Measurements from ENCODE around the gene LIN9. TPM values are rescaled to one million over a fixed set of nuclear protein-coding genes. Genes with fewer than 3 reads are reported as not detected.
"Not testable (repeated sequence)": the region's sequence is repeated elsewhere in the genome, so short reads cannot be mapped to it uniquely, and the experiment has no call there.

LIN9 gene
- polyA plus RNA-seq, 2 donors: 2.0 to 2.1 TPM

DNA sequence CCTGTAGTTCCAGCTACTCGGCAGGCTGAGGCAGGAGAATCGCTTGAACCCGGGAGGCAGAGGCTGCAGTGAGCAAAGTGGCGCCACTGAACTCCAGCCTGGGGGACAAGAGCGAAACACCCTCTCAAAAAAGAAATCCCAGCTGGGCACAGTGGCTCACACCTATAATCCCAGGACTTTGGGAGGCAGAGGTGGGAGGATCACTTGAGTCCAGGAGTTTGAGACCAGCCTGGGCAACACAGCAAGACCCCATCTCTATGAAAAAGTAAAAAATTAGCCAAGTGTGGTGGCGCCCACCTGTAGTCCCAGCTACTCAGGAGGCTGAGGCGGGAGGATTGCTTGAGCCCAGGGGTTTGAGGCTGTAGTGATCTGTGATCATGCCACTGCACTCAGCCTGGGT lies 56.1 kb downstream of the LIN9 start:
- H3K27ac ChIP-seq (ENCODE audit: low read depth in 2 of 2, low read length in 1 of 2); H3K36me3 ChIP-seq (ENCODE audit: control insufficient read depth in 2 of 2, insufficient read depth in 2 of 2, low read length in 1 of 2); H3K9me3 ChIP-seq (ENCODE audit: control insufficient read depth in 2 of 2, insufficient read depth in 1 of 2, low read depth in 1 of 2, low read length in 1 of 2); H3K27me3 ChIP-seq (ENCODE audit: control insufficient read depth in 1 of 2, insufficient read depth in 2 of 2, low read length in 2 of 2); H3K4me1 ChIP-seq (ENCODE audit: control insufficient read depth in 2 of 2, insufficient read depth in 2 of 2, low read length in 1 of 2); H3K4me3 ChIP-seq (ENCODE audit: low read depth in 1 of 2, low read length in 2 of 2): not testable (repeated sequence)
- 98 to 99% methylated on average over 7 of the region's 7 CpGs for WGBS, 2 donors

DNA sequence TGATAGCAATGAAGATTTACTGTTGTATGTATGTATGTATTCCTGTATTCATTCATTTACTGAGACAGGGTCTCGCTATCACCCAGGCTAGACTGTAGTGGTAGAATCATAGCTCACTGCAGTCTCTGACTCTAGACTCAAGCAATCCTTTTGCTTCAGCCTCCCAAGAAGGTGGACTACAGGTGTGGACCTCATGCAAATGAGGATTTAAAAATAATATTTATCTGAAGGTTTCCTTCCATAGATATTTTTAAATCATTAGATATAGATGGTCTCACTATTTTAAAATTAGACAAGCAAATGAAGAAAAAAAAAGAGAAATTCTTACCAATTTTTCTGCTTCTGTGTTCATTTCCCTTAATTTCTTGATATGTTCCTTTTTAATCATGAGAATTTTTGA lies 58.5 kb downstream of the LIN9 start:
- no peak overlapping the region for H3K4me3 ChIP-seq (ENCODE audit: low read depth in 1 of 2, low read length in 2 of 2)
- H3K27ac ChIP-seq (ENCODE audit: low read depth in 2 of 2, low read length in 1 of 2): no peak overlapping the region
- 98 to 100% methylated on average over 1 of the region's 1 CpG for whole genome bisulfite sequencing, 2 donors
- no peaks in the 10 kb centered on the region for H3K4me1 ChIP-seq (ENCODE audit: control insufficient read depth in 2 of 2, insufficient read depth in 2 of 2, low read length in 1 of 2)
- no peaks in the 10 kb centered on the region for H3K36me3 ChIP-seq (ENCODE audit: control insufficient read depth in 2 of 2, insufficient read depth in 2 of 2, low read length in 1 of 2)
- H3K27me3 ChIP-seq (ENCODE audit: control insufficient read depth in 1 of 2, insufficient read depth in 2 of 2, low read length in 2 of 2): no peaks in the 10 kb centered on the region
- no peaks in the 10 kb centered on the region for H3K9me3 ChIP-seq (ENCODE audit: control insufficient read depth in 2 of 2, insufficient read depth in 1 of 2, low read depth in 1 of 2, low read length in 1 of 2)

DNA sequence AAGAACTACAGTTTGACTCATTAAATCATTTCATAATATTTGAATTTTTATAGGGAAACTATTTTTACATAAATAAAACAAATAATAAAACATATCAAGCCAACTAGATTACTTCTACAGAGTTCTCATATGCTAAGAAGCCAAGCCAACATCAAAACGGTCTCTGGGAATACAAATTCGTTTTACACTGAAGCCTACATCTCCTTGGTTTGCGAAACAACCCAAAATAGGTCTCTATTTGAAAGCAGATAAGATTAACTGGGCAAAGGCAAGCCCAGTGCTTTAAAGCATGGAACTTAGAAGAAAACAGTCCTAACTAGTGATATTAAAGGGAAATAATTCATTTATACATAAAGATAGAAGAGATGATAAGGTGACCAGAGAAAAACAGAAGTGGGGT lies 60.2 kb downstream of the LIN9 start:
- WGBS, 2 donors: 70 to 77% methylated on average over 3 of the region's 3 CpGs
- Histone ChIP-seq H3K4me3 (ENCODE audit: low read depth in 1 of 2, low read length in 2 of 2) (no peak overlapping the region), H3K27ac (ENCODE audit: low read depth in 2 of 2, low read length in 1 of 2) (no peak overlapping the region), H3K4me1 (ENCODE audit: control insufficient read depth in 2 of 2, insufficient read depth in 2 of 2, low read length in 1 of 2) (no peaks in the 10 kb centered on the region), H3K36me3 (ENCODE audit: control insufficient read depth in 2 of 2, insufficient read depth in 2 of 2, low read length in 1 of 2) (no peaks in the 10 kb centered on the region), H3K9me3 (ENCODE audit: control insufficient read depth in 2 of 2, insufficient read depth in 1 of 2, low read depth in 1 of 2, low read length in 1 of 2) (no peaks in the 10 kb centered on the region), H3K27me3 (ENCODE audit: control insufficient read depth in 1 of 2, insufficient read depth in 2 of 2, low read length in 2 of 2) (no peaks in the 10 kb centered on the region)

DNA sequence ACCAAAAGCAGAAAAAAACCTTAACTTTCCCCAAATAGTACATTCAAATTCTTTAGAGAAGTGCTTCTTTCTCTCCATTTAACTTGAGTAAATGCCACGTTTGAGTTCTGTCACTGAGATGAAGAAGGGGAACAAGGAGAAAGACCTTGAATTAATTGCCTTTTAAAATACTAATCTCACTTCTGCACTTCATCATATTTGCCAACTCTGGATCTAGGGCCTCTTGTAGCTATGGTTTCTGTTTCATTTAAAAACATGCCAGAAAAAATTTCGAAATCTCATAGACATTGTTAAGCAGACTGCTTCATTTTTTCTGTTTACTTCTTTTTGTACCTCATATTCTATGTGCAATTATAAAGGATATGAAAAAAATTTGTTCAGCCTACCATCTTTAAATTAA lies 60.9 kb downstream of the LIN9 start:
- 34 to 36% methylated on average over 2 of the region's 2 CpGs for WGBS, 2 donors
- Histone ChIP-seq H3K9me3 (ENCODE audit: control insufficient read depth in 2 of 2, insufficient read depth in 1 of 2, low read depth in 1 of 2, low read length in 1 of 2) (no peaks in the 10 kb centered on the region), H3K4me3 (ENCODE audit: low read depth in 1 of 2, low read length in 2 of 2) (no peak overlapping the region), H3K27ac (ENCODE audit: low read depth in 2 of 2, low read length in 1 of 2) (no peak overlapping the region), H3K27me3 (ENCODE audit: control insufficient read depth in 1 of 2, insufficient read depth in 2 of 2, low read length in 2 of 2) (no peaks in the 10 kb centered on the region), H3K36me3 (ENCODE audit: control insufficient read depth in 2 of 2, insufficient read depth in 2 of 2, low read length in 1 of 2) (no peaks in the 10 kb centered on the region), H3K4me1 (ENCODE audit: control insufficient read depth in 2 of 2, insufficient read depth in 2 of 2, low read length in 1 of 2) (no peaks in the 10 kb centered on the region)

DNA sequence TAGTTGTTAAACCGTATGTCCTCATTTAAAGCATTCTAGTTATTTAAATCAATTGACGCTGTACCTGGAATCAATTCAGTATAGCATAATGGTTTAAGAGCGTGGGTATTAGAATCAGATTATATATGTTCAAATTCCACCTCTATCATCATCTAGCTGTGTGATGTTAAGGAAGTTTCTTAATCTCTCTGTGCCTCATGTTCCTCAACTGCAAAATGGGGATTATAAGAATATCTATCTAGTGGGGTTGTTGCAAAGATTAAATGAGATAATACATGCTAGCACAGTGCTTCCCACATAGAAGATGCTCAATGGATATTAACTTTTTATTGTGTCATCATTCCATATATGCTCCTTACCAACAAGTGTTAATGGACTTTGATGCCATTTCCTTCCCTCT lies 69.5 kb downstream of the LIN9 start:
- WGBS, 2 donors: 97 to 98% methylated on average over 3 of the region's 3 CpGs
- H3K4me1 ChIP-seq (ENCODE audit: control insufficient read depth in 2 of 2, insufficient read depth in 2 of 2, low read length in 1 of 2): no peaks in the 10 kb centered on the region
- H3K27ac ChIP-seq (ENCODE audit: low read depth in 2 of 2, low read length in 1 of 2): no peak overlapping the region
- H3K9me3 ChIP-seq (ENCODE audit: control insufficient read depth in 2 of 2, insufficient read depth in 1 of 2, low read depth in 1 of 2, low read length in 1 of 2): no peaks in the 10 kb centered on the region
- H3K27me3 ChIP-seq (ENCODE audit: control insufficient read depth in 1 of 2, insufficient read depth in 2 of 2, low read length in 2 of 2): no peaks in the 10 kb centered on the region
- H3K4me3 ChIP-seq (ENCODE audit: low read depth in 1 of 2, low read length in 2 of 2): no peak overlapping the region
- no peaks in the 10 kb centered on the region for H3K36me3 ChIP-seq (ENCODE audit: control insufficient read depth in 2 of 2, insufficient read depth in 2 of 2, low read length in 1 of 2)

DNA sequence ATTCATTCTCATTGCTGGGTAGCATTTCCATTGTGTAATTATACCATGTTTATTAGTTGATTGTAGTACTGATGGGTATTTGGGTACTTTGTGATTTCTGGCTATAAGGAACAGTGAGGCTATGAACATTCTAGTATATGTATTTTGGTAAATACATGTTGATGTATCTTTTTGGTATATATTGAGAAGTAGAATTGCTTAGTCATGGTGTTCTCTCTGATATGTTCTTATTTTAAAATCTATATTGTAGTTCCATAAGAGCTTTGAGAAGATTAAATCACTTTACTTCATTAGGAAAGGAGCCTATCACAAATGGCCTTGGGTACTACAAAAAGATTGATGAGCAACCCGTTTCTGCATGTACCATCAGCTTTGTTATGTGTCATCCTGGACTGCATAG lies 72.1 kb downstream of the LIN9 start:
- H3K36me3 ChIP-seq (ENCODE audit: control insufficient read depth in 2 of 2, insufficient read depth in 2 of 2, low read length in 1 of 2): no peaks in the 10 kb centered on the region
- H3K27ac ChIP-seq (ENCODE audit: low read depth in 2 of 2, low read length in 1 of 2): no peak overlapping the region
- H3K4me1 ChIP-seq (ENCODE audit: control insufficient read depth in 2 of 2, insufficient read depth in 2 of 2, low read length in 1 of 2): no peaks in the 10 kb centered on the region
- H3K4me3 ChIP-seq (ENCODE audit: low read depth in 1 of 2, low read length in 2 of 2): no peak overlapping the region
- 87 to 89% methylated on average over 1 of the region's 1 CpG for WGBS, 2 donors
- no peaks in the 10 kb centered on the region for H3K27me3 ChIP-seq (ENCODE audit: control insufficient read depth in 1 of 2, insufficient read depth in 2 of 2, low read length in 2 of 2)
- no peaks in the 10 kb centered on the region for H3K9me3 ChIP-seq (ENCODE audit: control insufficient read depth in 2 of 2, insufficient read depth in 1 of 2, low read depth in 1 of 2, low read length in 1 of 2)

DNA sequence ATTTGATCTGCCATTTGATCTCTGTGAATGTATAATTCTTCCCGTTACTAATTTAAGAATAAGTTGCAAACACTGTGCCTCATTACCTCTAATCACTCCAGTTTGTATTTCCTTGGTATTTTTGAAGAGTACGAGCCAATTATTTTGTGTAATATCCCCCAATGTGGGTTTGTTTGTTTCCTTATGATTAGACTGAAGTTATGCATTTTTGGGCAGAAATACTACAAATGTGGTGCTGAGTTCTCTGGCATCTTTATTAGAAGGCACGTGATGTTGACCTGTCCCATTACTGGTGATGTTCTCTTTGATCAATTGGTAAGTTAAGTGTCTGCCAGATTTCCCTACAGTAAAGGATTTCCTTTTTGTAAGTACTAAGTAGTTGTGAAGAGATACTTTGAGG lies 75.2 kb downstream of the LIN9 start:
- peaks cover 0 to 3% of the 10 kb centered on the region in 2 donors for H3K36me3 ChIP-seq (ENCODE audit: control insufficient read depth in 2 of 2, insufficient read depth in 2 of 2, low read length in 1 of 2)
- no peak overlapping the region for H3K4me3 ChIP-seq (ENCODE audit: low read depth in 1 of 2, low read length in 2 of 2)
- no peaks in the 10 kb centered on the region for H3K9me3 ChIP-seq (ENCODE audit: control insufficient read depth in 2 of 2, insufficient read depth in 1 of 2, low read depth in 1 of 2, low read length in 1 of 2)
- WGBS, 2 donors: 89 to 98% methylated on average over 3 of the region's 3 CpGs
- no peaks in the 10 kb centered on the region for H3K27me3 ChIP-seq (ENCODE audit: control insufficient read depth in 1 of 2, insufficient read depth in 2 of 2, low read length in 2 of 2)
- no peak overlapping the region for H3K27ac ChIP-seq (ENCODE audit: low read depth in 2 of 2, low read length in 1 of 2)
- H3K4me1 ChIP-seq (ENCODE audit: control insufficient read depth in 2 of 2, insufficient read depth in 2 of 2, low read length in 1 of 2): no peaks in the 10 kb centered on the region

DNA sequence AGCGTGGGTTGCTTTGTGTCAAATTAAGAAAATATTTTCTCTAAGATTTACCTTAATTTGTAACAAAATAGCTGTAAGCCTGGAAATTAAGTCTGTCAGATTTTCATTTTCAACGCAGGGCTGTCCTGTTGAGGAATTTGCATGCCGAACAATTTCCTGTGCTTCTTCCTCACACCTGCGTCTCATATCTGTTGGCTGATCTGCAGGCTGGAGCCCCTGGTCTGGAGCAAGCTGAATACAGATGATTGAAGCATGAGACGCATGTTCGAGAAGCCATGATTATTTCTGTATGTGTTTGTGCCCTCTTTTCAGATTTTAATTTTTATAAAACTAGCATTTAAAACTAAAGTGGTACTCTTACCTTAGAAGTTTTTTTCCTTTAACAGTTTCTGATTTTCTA lies 75.7 kb downstream of the LIN9 start:
- no peaks in the 10 kb centered on the region for H3K4me1 ChIP-seq (ENCODE audit: control insufficient read depth in 2 of 2, insufficient read depth in 2 of 2, low read length in 1 of 2)
- H3K27me3 ChIP-seq (ENCODE audit: control insufficient read depth in 1 of 2, insufficient read depth in 2 of 2, low read length in 2 of 2): no peaks in the 10 kb centered on the region
- WGBS, 2 donors: 89 to 90% methylated on average over 6 of the region's 6 CpGs

DNA sequence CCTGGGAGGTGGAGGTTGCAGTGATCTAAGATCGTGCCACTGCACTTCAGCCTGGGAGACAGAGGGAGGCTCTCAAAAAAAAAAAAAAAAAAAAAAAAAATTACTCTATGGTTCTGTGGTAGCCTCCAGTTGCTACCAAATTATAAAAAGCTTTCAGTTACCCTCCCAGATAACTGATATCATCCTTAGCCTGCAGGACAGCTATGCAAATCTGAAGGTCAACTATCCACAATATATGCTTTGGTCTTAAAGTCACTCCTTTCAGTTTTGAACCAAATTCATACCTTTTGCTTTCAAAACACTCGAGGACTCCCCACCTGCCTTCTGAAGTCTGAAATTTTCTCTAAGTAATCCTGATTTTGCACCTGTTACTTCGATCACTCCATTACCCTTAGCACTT lies 82.4 kb downstream of the LIN9 start:
- Histone ChIP-seq H3K36me3 (ENCODE audit: control insufficient read depth in 2 of 2, insufficient read depth in 2 of 2, low read length in 1 of 2) (peaks cover 0 to 3% of the 10 kb centered on the region in 2 donors), H3K4me1 (ENCODE audit: control insufficient read depth in 2 of 2, insufficient read depth in 2 of 2, low read length in 1 of 2) (peaks cover 3 to 8% of the 10 kb centered on the region in 2 donors), H3K4me3 (ENCODE audit: low read depth in 1 of 2, low read length in 2 of 2) (no peak overlapping the region), H3K27ac (ENCODE audit: low read depth in 2 of 2, low read length in 1 of 2) (no peak overlapping the region), H3K27me3 (ENCODE audit: control insufficient read depth in 1 of 2, insufficient read depth in 2 of 2, low read length in 2 of 2) (peaks cover 0 to 3% of the 10 kb centered on the region in 2 donors), H3K9me3 (ENCODE audit: control insufficient read depth in 2 of 2, insufficient read depth in 1 of 2, low read depth in 1 of 2, low read length in 1 of 2) (no peaks in the 10 kb centered on the region)
- WGBS, 2 donors: 93 to 94% methylated on average over 3 of the region's 3 CpGs

More for the DNA sequence above, 75.7 kb downstream of the LIN9 start:
- no peak overlapping the region for H3K4me3 ChIP-seq (ENCODE audit: low read depth in 1 of 2, low read length in 2 of 2)
- no peak overlapping the region for H3K27ac ChIP-seq (ENCODE audit: low read depth in 2 of 2, low read length in 1 of 2)
- peaks cover 0 to 3% of the 10 kb centered on the region in 2 donors for H3K36me3 ChIP-seq (ENCODE audit: control insufficient read depth in 2 of 2, insufficient read depth in 2 of 2, low read length in 1 of 2)
- no peaks in the 10 kb centered on the region for H3K9me3 ChIP-seq (ENCODE audit: control insufficient read depth in 2 of 2, insufficient read depth in 1 of 2, low read depth in 1 of 2, low read length in 1 of 2)

DNA sequence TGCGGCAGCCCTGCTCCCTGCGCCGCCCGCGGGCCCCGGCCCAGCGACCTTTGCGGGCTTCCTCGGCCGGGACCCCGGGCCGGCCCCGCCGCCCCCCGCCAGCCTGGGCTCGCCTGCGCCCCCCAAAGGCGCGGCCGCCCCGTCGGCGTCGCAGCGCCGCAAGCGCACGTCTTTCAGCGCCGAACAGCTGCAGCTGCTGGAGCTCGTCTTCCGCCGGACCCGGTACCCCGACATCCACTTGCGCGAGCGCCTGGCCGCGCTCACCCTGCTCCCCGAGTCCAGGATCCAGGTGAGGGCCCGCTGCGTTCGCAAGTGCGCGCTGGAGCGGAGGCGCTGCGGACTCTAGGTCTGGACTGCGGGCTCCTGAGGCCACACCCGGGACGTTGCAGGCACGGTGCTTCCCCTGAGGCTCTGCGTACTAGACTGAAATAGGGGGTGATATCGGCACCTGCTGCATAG lies 85.1 kb downstream of the LIN9 start:
- WGBS, 2 donors: 1 to 2% methylated on average over 48 to 55 of the region's 55 CpGs
- peaks cover 0 to 3% of the 10 kb centered on the region in 2 donors for H3K27me3 ChIP-seq (ENCODE audit: control insufficient read depth in 1 of 2, insufficient read depth in 2 of 2, low read length in 2 of 2)
- no peaks in the 10 kb centered on the region for H3K36me3 ChIP-seq (ENCODE audit: control insufficient read depth in 2 of 2, insufficient read depth in 2 of 2, low read length in 1 of 2)
- H3K4me3 ChIP-seq (ENCODE audit: low read depth in 1 of 2, low read length in 2 of 2): peak overlapping the region; percentile 45 to 52
- no peaks in the 10 kb centered on the region for H3K9me3 ChIP-seq (ENCODE audit: control insufficient read depth in 2 of 2, insufficient read depth in 1 of 2, low read depth in 1 of 2, low read length in 1 of 2)
- no peak overlapping the region for H3K27ac ChIP-seq (ENCODE audit: low read depth in 2 of 2, low read length in 1 of 2)
- H3K4me1 ChIP-seq (ENCODE audit: control insufficient read depth in 2 of 2, insufficient read depth in 2 of 2, low read length in 1 of 2): peaks cover 3 to 8% of the 10 kb centered on the region in 2 donors

Measured in esophagus (tissue), 2 donors.